ENCODE measurements around the gene CDK17. TPM values are rescaled to one million over a fixed set of nuclear protein-coding genes. Genes with fewer than 3 reads are reported as not detected.

CDK17 gene
- total RNA-seq, 2 donors from 2014 or later, result 20.9 to 27.1 TPM

GRCh38 chr12:96233939-96234461, 166.2 kb downstream of the CDK17 start:
- no peaks in the 10 kb centered on the region for H3K27me3 ChIP-seq
- H3K9me3 ChIP-seq, result no peaks in the 10 kb centered on the region
- peaks cover 0 to 64% of the 10 kb centered on the region in 2 donors for H3K4me1 ChIP-seq
- no peak overlapping the region for H3K4me3 ChIP-seq
- no peak for TF ChIP-seq CTCF (IDR thresholded peaks at IDR 0.05)
- no peaks in the 10 kb centered on the region for H3K36me3 ChIP-seq
- H3K27ac ChIP-seq, result peak overlapping the region; percentile 82 to 91
- DNase-seq (ENCODE audit: low spot score), result peak; percentile 97

GRCh38 chr12:96233168-96233567, 167.1 kb downstream of the CDK17 start:
- H3K27me3 ChIP-seq, result no peaks in the 10 kb centered on the region
- no peaks in the 10 kb centered on the region for H3K9me3 ChIP-seq
- H3K4me1 ChIP-seq, result peaks cover 0 to 56% of the 10 kb centered on the region in 2 donors
- peak overlapping the region; percentile 82 to 91 for H3K27ac ChIP-seq
- peak; percentile 73 for DNase-seq (ENCODE audit: low spot score)
- TF ChIP-seq CTCF (IDR thresholded peaks at IDR 0.05), result no peak
- no peaks in the 10 kb centered on the region for H3K36me3 ChIP-seq
- no peak overlapping the region for H3K4me3 ChIP-seq

GRCh38 chr12:96230646-96231045, 169.6 kb downstream of the CDK17 start:
- no peaks in the 10 kb centered on the region for H3K9me3 ChIP-seq
- no peak for DNase-seq (ENCODE audit: low spot score)
- peaks cover 0 to 35% of the 10 kb centered on the region in 2 donors for H3K4me1 ChIP-seq
- TF ChIP-seq CTCF (IDR thresholded peaks at IDR 0.05), result no peak
- H3K4me3 ChIP-seq, result no peak overlapping the region
- H3K27ac ChIP-seq, result no peak overlapping the region
- no peaks in the 10 kb centered on the region for H3K36me3 ChIP-seq
- H3K27me3 ChIP-seq, result no peaks in the 10 kb centered on the region

GRCh38 chr12:96228566-96229248, 171.5 kb downstream of the CDK17 start:
- TF ChIP-seq CTCF (IDR thresholded peaks at IDR 0.05), result no peak
- H3K4me3 ChIP-seq, result no peak overlapping the region
- H3K9me3 ChIP-seq, result no peaks in the 10 kb centered on the region
- peaks cover 0 to 35% of the 10 kb centered on the region in 2 donors for H3K4me1 ChIP-seq
- no peak overlapping the region for H3K27ac ChIP-seq
- no peaks in the 10 kb centered on the region for H3K27me3 ChIP-seq
- DNase-seq (ENCODE audit: low spot score), result no peak
- H3K36me3 ChIP-seq, result no peaks in the 10 kb centered on the region

Other genes with a start within 250 kb of the CDK17 start
- gene ELK3, start 206.1 kb downstream of the CDK17 start, total RNA-seq, result 10 to 100 TPM; 15.1 to 16.3 TPM
- under 1 TPM in 1 of 2 donors, not detected in 1; 0.28 TPM for gene CFAP54, start 89.1 kb upstream of the CDK17 start, total RNA-seq

All from right atrium auricular region (tissue), 2 donors.